ENCODE measurements around the gene ADAM12. TPM values are rescaled to one million over a fixed set of nuclear protein-coding genes. Genes with fewer than 3 reads are reported as not detected.

ADAM12 gene
- total RNA-seq, 4 donors from 2014 or later = under 0.01 to 1.3 (median 1.0) TPM

DNA sequence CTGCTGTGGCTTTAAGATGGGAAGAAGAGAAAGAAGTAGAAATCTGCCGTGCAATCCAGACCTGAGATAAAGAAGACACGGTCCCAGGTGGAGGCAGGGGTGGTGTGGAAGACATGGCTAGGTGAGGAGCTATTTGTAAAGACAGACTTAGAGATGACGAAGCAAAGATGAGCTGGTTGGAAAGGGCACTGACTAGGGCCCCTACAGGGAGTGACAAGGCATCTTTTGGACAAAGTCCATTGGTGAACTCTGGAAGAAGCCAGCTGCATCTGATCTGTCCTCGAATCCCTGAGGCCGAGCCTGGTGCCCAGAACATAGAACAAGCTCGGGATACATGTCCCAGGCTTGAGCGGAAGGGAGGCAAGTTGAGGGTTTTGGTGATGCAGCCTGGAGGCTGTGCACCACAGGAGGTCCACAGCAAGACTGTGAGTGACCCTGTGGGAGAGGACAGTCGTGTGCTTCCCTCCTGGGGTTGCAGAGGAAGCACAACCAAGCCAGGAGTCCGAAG, 191.2 kb downstream of the ADAM12 start:
- 88% methylated on average over 9 of the region's 9 CpGs for WGBS
- TF ChIP-seq, protein P1, sequence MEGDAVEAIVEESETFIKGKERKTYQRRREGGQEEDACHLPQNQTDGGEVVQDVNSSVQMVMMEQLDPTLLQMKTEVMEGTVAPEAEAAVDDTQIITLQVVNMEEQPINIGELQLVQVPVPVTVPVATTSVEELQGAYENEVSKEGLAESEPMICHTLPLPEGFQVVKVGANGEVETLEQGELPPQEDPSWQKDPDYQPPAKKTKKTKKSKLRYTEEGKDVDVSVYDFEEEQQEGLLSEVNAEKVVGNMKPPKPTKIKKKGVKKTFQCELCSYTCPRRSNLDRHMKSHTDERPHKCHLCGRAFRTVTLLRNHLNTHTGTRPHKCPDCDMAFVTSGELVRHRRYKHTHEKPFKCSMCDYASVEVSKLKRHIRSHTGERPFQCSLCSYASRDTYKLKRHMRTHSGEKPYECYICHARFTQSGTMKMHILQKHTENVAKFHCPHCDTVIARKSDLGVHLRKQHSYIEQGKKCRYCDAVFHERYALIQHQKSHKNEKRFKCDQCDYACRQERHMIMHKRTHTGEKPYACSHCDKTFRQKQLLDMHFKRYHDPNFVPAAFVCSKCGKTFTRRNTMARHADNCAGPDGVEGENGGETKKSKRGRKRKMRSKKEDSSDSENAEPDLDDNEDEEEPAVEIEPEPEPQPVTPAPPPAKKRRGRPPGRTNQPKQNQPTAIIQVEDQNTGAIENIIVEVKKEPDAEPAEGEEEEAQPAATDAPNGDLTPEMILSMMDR (IDR thresholded peaks at IDR 0.05) = no peak
- no peak overlapping the region for H3K4me3 ChIP-seq

DNA sequence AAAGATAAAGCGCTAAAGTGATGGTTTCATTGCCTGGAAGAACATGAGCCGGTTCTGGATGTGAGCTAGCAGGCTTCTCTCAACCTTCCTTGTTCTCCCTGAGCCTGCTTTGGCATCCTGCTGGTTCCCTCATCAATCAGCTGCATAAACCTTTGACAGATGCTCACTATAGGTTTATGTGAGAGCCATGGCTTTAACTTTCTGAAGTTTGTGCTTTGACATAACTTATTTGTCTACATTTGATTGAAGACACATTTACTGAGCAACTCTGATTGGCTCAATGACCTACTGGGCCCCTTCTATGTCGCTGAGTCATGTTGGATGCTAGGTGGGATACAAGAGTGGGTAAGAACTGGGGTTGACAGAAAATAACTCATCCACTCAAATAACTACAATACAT, 192.0 kb downstream of the ADAM12 start:
- 90% methylated on average over 3 of the region's 3 CpGs for WGBS
- Histone ChIP-seq H3K27me3 (no peaks in the 10 kb centered on the region), H3K9me3 (no peaks in the 10 kb centered on the region), H3K4me1 (no peaks in the 10 kb centered on the region), H3K4me3 (no peak overlapping the region), H3K27ac (replicated peaks in 1 of 4) (no peak overlapping the region), H3K36me3 (no peaks in the 10 kb centered on the region)
- TF ChIP-seq, protein P1 (IDR thresholded peaks at IDR 0.05) = no peak
- TF ChIP-seq POLR2A (IDR thresholded peaks at IDR 0.05; ENCODE audit: low read depth) = no peak
- TF ChIP-seq EP300 (IDR thresholded peaks at IDR 0.05) = no peak
- no peak for TF ChIP-seq POLR2AphosphoS5 (IDR thresholded peaks at IDR 0.05)
- no peak for DNase-seq (ENCODE audit: extremely low spot score)
- intact Hi-C loops (cut with DNase I) = no loop called here

More for the DNA sequence above, 191.2 kb downstream of the ADAM12 start:
- Histone ChIP-seq H3K9me3 (no peaks in the 10 kb centered on the region), H3K27me3 (no peaks in the 10 kb centered on the region), H3K4me1 (no peaks in the 10 kb centered on the region), H3K36me3 (no peaks in the 10 kb centered on the region), H3K27ac (replicated peaks in 1 of 4) (no peak overlapping the region)
- no peak for DNase-seq (ENCODE audit: extremely low spot score)
- intact Hi-C loops (cut with DNase I) = no loop called here

DNA sequence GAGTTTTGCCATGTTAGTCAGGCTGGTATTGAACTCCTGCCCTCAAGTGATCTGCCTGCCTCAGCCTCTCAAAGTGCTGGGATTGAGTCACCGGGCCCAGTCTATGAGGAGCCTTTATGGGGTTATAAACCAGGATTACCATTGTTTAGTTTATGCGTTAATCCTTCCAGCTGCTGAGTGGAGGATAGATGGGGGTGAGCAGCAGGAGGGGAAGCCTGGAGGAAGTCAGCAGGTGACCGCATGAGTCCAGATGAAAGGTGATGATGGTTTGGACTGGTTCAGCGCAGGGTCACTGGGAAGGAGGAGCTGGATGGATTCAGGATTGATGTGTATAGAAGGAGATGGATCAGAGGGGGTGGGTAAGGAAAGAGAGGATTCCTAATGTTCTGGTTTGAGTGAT, 197.1 kb downstream of the ADAM12 start:
- H3K4me3 ChIP-seq = no peak overlapping the region
- no peak overlapping the region for H3K27ac ChIP-seq (replicated peaks in 1 of 4)
- H3K36me3 ChIP-seq = no peaks in the 10 kb centered on the region
- whole genome bisulfite sequencing = 67% methylated on average over 4 of the region's 4 CpGs
- no peaks in the 10 kb centered on the region for H3K4me1 ChIP-seq
- H3K27me3 ChIP-seq = peaks cover 0 to 6% (median 2%) of the 10 kb centered on the region in 4 donors
- DNase-seq (ENCODE audit: extremely low spot score) = no peak
- no peak for TF ChIP-seq POLR2A (IDR thresholded peaks at IDR 0.05; ENCODE audit: low read depth)
- TF ChIP-seq EP300 (IDR thresholded peaks at IDR 0.05) = no peak
- TF ChIP-seq POLR2AphosphoS5 (IDR thresholded peaks at IDR 0.05) = no peak
- TF ChIP-seq, protein P1 (IDR thresholded peaks at IDR 0.05) = no peak
- H3K9me3 ChIP-seq = no peaks in the 10 kb centered on the region
- intact Hi-C loops (cut with DNase I) = no loop called here

DNA sequence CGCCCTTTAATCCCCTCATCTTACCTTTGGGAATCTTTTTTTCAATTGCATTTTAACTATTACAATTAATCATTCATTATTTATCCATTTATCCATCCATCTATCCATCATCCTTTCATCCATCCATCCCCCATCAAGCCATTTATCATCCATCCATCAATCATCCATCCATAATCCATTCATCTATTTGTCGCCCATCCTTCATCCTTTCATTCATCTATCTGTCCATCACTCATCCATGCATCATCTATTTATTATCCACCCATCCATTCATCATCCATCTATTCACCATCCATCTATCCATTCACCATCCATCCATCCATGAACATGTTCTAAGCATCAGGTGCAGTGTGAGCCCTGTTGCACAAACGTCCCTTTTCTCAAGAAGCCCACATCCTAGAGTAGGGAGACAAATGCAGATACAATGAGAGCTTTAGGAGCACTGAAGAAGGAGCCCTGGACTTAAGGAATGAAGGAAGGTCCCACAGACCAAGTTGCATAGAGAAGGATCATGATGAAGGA, 199.5 kb downstream of the ADAM12 start:
- H3K9me3 ChIP-seq = no peaks in the 10 kb centered on the region
- 87% methylated on average over 3 of the region's 3 CpGs for WGBS
- intact Hi-C loops (cut with DNase I) = no loop called here
- H3K4me1 ChIP-seq = no peaks in the 10 kb centered on the region
- DNase-seq (ENCODE audit: extremely low spot score) = no peak
- H3K4me3 ChIP-seq = no peak overlapping the region
- H3K27me3 ChIP-seq = peaks cover 0 to 9% (median 2%) of the 10 kb centered on the region in 4 donors
- no peak for TF ChIP-seq POLR2AphosphoS5 (IDR thresholded peaks at IDR 0.05)
- no peak for TF ChIP-seq POLR2A (IDR thresholded peaks at IDR 0.05; ENCODE audit: low read depth)
- no peak for TF ChIP-seq EP300 (IDR thresholded peaks at IDR 0.05)
- TF ChIP-seq, protein P1 (IDR thresholded peaks at IDR 0.05) = no peak
- H3K36me3 ChIP-seq = no peaks in the 10 kb centered on the region
- no peak overlapping the region for H3K27ac ChIP-seq (replicated peaks in 1 of 4)

DNA sequence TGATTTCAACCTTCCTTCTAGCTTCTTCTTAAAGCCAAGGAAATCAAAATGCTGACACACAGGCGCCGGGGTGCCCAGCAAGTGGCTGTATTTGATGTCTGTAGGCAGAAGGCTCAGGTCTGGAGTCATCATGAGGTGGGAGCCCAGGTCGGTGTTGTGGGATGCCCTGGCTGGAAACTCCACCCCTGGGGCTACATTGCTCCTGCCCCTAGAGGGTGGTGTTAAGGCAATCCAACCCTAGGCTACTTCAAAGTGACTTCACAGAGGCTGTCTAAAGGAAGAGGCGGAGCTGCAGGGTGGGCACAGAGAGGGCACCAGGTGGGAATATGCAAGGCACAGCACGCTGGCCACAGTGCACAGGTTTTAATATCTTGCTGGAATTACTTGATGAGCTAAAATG, 200.9 kb downstream of the ADAM12 start:
- intact Hi-C loops (cut with DNase I) = no loop called here
- Histone ChIP-seq H3K27ac (replicated peaks in 1 of 4) (no peak overlapping the region), H3K4me3 (no peak overlapping the region), H3K9me3 (no peaks in the 10 kb centered on the region), H3K4me1 (no peaks in the 10 kb centered on the region), H3K27me3 (peaks cover 0 to 9% (median 2%) of the 10 kb centered on the region in 4 donors), H3K36me3 (no peaks in the 10 kb centered on the region)
- 81% methylated on average over 5 of the region's 5 CpGs for WGBS
- no peak for DNase-seq (ENCODE audit: extremely low spot score)
- TF ChIP-seq POLR2A (IDR thresholded peaks at IDR 0.05; ENCODE audit: low read depth) (no peak), EP300 (IDR thresholded peaks at IDR 0.05) (no peak), POLR2AphosphoS5 (IDR thresholded peaks at IDR 0.05) (no peak)
- TF ChIP-seq, protein P1 (IDR thresholded peaks at IDR 0.05) = no peak
